NT2/D1 (cell line): Measurements from ENCODE around the gene CD8A.

Experiments used
- SUZ12 ChIP-seq: IDR thresholded peaks from 2 replicates; pipeline ENCODE4 v1.6.1; 2011; ENCODE audit not compliant: insufficient read length, insufficient read depth; ENCODE audit errors: extremely low read depth
- YY1 ChIP-seq: IDR thresholded peaks from 2 replicates; pipeline ENCODE4 v1.6.1; 2011; ENCODE audit not compliant: insufficient read length, insufficient read depth
- ZNF274 ChIP-seq: IDR thresholded peaks from 2 replicates; pipeline ENCODE4 v1.6.1; 2011; ENCODE audit warnings: mild to moderate bottlenecking, low read depth, low read length

- TF ChIP-seq ZNF274 (no peak), YY1 (no peak), SUZ12 (no peak)
Observed at GRCh38 chr2:86776532-86776931, 14.2 kb downstream of the CD8A start.
